MCF 10A (cell line): ENCODE results near the gene LILRA2. TPM values are rescaled to one million over a fixed set of nuclear protein-coding genes. Genes with fewer than 3 reads are reported as not detected.
"Not testable (repeated sequence)": the region's sequence is repeated elsewhere in the genome, so short reads cannot be mapped to it uniquely, and the experiment has no call there.

Source experiments
- BruUV-seq: library from RNA; stranded (reverse); fragments of 400-500 nt; replicated peaks from 2 replicates; lab custom pipeline; 2021; lab: Mats Ljungman, UMichigan
- CTCF ChIA-PET: fragments of 300-600 bp; sonication (Branson Sonifier 250); formaldehyde crosslinking; extraction: SDS; loops from one replicate; lab custom pipeline; 2021; ENCODE audit warnings: antibody characterized with exemption, inconsistent platforms; lab: Yijun Ruan, JAX
- POLR2A ChIA-PET: fragments of 300-600, 350-650 bp; sonication (Branson Sonifier 250); formaldehyde crosslinking; extraction: SDS; loops from one replicate; lab custom pipeline; 2020; ENCODE audit warnings: antibody characterized with exemption, inconsistent platforms; lab: Yijun Ruan, JAX
- DNase-seq: peaks from one replicate; pipeline ENCODE4 v3.0.0-alpha.2; 2018; ENCODE audit not compliant: unreplicated experiment
- H3K27ac Mint-ChIP-seq: one replicate; pipeline ENCODE4 v1.8.0; 2022; ENCODE audit warnings: mild to moderate bottlenecking, low read depth, mixed read lengths; ENCODE audit not compliant: unreplicated experiment
- H3K27me3 Mint-ChIP-seq: one replicate; pipeline ENCODE4 v1.8.0; 2022; ENCODE audit warnings: mixed read lengths; ENCODE audit not compliant: insufficient read depth, unreplicated experiment
- H3K36me3 Mint-ChIP-seq: one replicate; pipeline ENCODE4 v1.8.0; 2022; ENCODE audit warnings: mild to moderate bottlenecking, moderate library complexity, mixed read lengths; ENCODE audit not compliant: insufficient read depth, unreplicated experiment
- H3K4me1 Mint-ChIP-seq: one replicate; pipeline ENCODE4 v1.8.0; 2022; ENCODE audit warnings: mixed read lengths; ENCODE audit not compliant: insufficient read depth, unreplicated experiment
- H3K4me3 Mint-ChIP-seq: one replicate; pipeline ENCODE4 v1.8.0; 2022; ENCODE audit warnings: mild to moderate bottlenecking, moderate library complexity, mixed read lengths; ENCODE audit not compliant: unreplicated experiment
- H3K9me3 Mint-ChIP-seq: one replicate; pipeline ENCODE4 v1.8.0; 2022; ENCODE audit warnings: mixed read lengths; ENCODE audit not compliant: unreplicated experiment
- intact Hi-C: fragments of 100-400 bp; cut with micrococcal nuclease; formaldehyde crosslinking; loops from 2 replicates; pipeline ENCODE4 v1.14.1; 2022
- total RNA-seq: library from RNA; stranded (reverse); gene quantifications from 2 replicates; pipeline ENCODE4 v1.2.3, GENCODE V29; 2022
- TF ChIP-seq, protein P1 (sequence below): fragments of 200-600 bp; IDR thresholded peaks from one replicate; pipeline ENCODE4 v1.8.0; 2022; ENCODE audit warnings: antibody characterized with exemption, mild to moderate bottlenecking; ENCODE audit not compliant: unreplicated experiment

LILRA2 gene
- total RNA-seq, 1 experiment from 2014 or later: not detected

DNA sequence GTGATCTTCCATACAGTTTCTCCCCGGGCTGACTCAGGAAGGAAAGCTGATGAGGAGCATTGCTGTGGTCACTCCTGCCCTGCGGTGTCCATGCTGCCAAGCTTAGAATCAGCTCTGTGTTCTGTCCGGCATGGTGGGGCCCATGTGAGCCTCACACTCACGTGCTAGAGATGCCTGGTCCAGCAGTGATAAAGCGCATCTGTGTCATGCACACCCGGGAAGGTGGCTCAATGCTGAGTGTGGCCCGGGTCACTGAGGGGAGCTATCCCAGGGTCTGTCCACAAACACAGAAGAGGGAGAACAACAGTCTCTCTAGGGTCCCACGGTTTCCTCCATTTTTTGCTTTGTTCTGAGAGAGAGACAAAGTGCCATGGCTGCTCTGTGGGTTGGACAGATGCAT is 53.2 kb downstream of the LILRA2 start:
- ChIA-PET CTCF (no interaction called here), POLR2A (no interaction called here)
- no peak for DNase-seq
- no peak overlapping the region for H3K27ac Mint-ChIP-seq
- intact Hi-C loops: no loop called here
- no TSS peak for BruUV-seq
- H3K36me3 Mint-ChIP-seq: no peaks in the 10 kb centered on the region
- TF ChIP-seq, protein P1, sequence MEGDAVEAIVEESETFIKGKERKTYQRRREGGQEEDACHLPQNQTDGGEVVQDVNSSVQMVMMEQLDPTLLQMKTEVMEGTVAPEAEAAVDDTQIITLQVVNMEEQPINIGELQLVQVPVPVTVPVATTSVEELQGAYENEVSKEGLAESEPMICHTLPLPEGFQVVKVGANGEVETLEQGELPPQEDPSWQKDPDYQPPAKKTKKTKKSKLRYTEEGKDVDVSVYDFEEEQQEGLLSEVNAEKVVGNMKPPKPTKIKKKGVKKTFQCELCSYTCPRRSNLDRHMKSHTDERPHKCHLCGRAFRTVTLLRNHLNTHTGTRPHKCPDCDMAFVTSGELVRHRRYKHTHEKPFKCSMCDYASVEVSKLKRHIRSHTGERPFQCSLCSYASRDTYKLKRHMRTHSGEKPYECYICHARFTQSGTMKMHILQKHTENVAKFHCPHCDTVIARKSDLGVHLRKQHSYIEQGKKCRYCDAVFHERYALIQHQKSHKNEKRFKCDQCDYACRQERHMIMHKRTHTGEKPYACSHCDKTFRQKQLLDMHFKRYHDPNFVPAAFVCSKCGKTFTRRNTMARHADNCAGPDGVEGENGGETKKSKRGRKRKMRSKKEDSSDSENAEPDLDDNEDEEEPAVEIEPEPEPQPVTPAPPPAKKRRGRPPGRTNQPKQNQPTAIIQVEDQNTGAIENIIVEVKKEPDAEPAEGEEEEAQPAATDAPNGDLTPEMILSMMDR: no peak
- no peaks in the 10 kb centered on the region for H3K27me3 Mint-ChIP-seq
- H3K9me3 Mint-ChIP-seq: peaks cover 42% of the 10 kb centered on the region
- no peak overlapping the region for H3K4me3 Mint-ChIP-seq
- H3K4me1 Mint-ChIP-seq: no peaks in the 10 kb centered on the region

DNA sequence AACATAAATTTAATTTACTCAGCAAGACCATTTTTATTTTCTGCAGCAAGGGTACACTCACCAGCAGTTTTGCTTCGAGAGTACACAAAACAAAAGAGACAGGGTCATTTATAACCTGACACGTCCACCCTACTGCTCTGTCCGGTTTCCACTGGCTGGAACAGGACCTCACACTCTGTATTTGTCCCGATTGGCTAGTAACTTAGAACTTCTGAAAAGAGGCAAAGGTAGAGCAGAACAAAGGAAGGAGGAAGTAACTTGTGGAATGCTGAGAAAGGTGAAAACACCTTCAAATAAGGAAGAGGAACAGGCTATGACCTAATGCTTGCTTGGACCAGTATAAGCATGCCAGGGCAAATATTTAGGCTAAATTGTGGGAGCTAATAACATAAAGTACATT is 54.3 kb downstream of the LILRA2 start:
- H3K9me3 Mint-ChIP-seq: peaks cover 30% of the 10 kb centered on the region
- intact Hi-C loops: not testable (repeated sequence)

DNA sequence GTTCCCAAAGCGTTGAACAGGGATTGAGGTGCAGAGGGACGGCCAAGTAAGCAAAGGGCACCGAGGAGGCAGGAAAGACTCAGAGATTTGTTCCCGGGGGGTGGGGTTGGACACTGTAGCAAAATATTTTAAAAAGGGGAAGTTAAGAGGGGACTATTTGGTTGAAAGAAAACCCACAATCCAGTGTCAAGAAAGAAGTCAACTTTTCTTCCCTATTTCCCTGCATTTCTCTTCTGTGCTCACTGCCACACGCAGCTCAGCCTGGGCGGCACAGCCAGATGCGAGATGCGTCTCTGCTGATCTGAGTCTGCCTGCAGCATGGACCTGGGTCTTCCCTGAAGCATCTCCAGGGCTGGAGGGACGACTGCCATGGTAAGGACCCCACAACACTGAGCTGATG is 56.7 kb downstream of the LILRA2 start, which contains the start of gene LILRB1:
Gene LILRB1, plus strand, starts transcription at position 223 of the 400 bp plus-strand sequence. CDS start 590 bp downstream, outside the sequence.
- H3K36me3 Mint-ChIP-seq, intact Hi-C loops, DNase-seq, POLR2A ChIA-PET, H3K4me3 Mint-ChIP-seq, H3K27me3 Mint-ChIP-seq, H3K4me1 Mint-ChIP-seq, BruUV-seq, H3K27ac Mint-ChIP-seq: not testable (repeated sequence)
- peaks cover 26% of the 10 kb centered on the region for H3K9me3 Mint-ChIP-seq
- CTCF ChIA-PET: interaction anchor here (0.6 kb wide), 1 partner anchor 328 kb away, joined by 4 read pairs; no protein-coding TSS in a partner anchor

More for the DNA sequence above, 54.3 kb downstream of the LILRA2 start:
- H3K27me3 Mint-ChIP-seq, DNase-seq, H3K4me1 Mint-ChIP-seq, POLR2A ChIA-PET, H3K36me3 Mint-ChIP-seq, H3K27ac Mint-ChIP-seq, BruUV-seq, H3K4me3 Mint-ChIP-seq: not testable (repeated sequence)
- CTCF ChIA-PET: interaction anchor here (0.7 kb wide), 1 partner anchor 221 kb away, joined by 3 read pairs; no protein-coding TSS in a partner anchor

DNA sequence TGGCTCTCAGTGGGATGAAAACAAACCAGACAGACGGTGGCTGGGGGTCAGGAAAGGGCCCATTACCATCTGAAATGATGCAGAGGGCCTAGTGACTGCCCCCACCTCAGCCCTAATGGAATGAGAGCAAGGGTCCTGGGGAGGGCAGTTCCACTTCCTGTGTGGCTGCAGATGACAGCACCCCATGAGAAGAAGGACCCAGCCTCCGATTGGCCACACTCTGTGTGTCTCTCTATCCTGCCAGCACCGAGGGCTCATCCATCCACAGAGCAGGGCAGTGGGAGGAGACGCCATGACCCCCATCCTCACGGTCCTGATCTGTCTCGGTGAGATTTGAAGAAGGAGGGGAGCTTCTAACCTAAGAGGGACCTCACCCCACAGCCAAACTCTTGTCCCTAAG is 57.2 kb downstream of the LILRA2 start:
- Mint-ChIP-seq H3K36me3 (no peaks in the 10 kb centered on the region), H3K27me3 (no peaks in the 10 kb centered on the region), H3K9me3 (peaks cover 23% of the 10 kb centered on the region), H3K4me1 (no peaks in the 10 kb centered on the region), H3K27ac (no peak overlapping the region), H3K4me3 (no peak overlapping the region)
- BruUV-seq: no TSS peak
- DNase-seq: no peak
- intact Hi-C loops: no loop called here
- TF ChIP-seq, protein P1: no peak
- ChIA-PET CTCF (no interaction called here), POLR2A (no interaction called here)

DNA sequence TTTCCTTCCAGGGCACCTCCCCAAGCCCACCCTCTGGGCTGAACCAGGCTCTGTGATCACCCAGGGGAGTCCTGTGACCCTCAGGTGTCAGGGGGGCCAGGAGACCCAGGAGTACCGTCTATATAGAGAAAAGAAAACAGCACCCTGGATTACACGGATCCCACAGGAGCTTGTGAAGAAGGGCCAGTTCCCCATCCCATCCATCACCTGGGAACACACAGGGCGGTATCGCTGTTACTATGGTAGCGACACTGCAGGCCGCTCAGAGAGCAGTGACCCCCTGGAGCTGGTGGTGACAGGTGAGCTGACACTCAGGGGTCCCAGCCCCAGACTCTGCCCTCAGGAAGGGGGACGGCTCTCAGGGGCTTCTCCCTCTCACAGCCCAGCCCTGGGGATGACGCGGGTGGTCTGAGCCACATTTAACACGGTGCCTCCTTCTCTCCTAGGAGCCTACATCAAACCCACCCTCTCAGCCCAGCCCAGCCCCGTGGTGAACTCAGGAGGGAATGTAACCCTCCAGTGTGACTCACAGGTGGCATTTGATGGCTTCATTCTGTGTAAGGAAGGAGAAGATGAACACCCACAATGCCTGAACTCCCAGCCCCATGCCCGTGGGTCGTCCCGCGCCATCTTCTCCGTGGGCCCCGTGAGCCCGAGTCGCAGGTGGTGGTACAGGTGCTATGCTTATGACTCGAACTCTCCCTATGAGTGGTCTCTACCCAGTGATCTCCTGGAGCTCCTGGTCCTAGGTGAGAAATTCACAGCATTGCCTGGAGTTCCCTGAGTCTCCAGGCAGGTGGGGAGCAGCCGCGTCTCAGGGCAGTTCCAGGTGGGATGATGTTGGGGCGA is 58.1 kb downstream of the LILRA2 start:
- DNase-seq, H3K27ac Mint-ChIP-seq, CTCF ChIA-PET, H3K4me1 Mint-ChIP-seq, H3K27me3 Mint-ChIP-seq, POLR2A ChIA-PET, H3K36me3 Mint-ChIP-seq, intact Hi-C loops, BruUV-seq, H3K4me3 Mint-ChIP-seq: not testable (repeated sequence)
- peaks cover 17% of the 10 kb centered on the region for H3K9me3 Mint-ChIP-seq

DNA sequence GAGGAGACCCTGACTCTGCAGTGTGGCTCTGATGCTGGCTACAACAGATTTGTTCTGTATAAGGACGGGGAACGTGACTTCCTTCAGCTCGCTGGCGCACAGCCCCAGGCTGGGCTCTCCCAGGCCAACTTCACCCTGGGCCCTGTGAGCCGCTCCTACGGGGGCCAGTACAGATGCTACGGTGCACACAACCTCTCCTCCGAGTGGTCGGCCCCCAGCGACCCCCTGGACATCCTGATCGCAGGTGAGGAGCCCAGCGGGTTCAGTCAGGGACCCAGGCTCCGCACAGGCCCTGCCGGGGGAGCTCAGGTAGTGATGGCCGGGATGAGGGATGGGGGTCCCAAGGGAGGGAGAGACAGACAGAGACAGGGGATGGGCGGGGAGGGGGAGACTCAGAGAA is 58.9 kb downstream of the LILRA2 start:
- BruUV-seq, H3K4me1 Mint-ChIP-seq, DNase-seq, intact Hi-C loops, H3K27me3 Mint-ChIP-seq, H3K27ac Mint-ChIP-seq, H3K36me3 Mint-ChIP-seq, H3K4me3 Mint-ChIP-seq, CTCF ChIA-PET, POLR2A ChIA-PET: not testable (repeated sequence)
- H3K9me3 Mint-ChIP-seq: peaks cover 17% of the 10 kb centered on the region
